NCI-H2081 (cell line): ENCODE measurements around the gene UGT2B17.
"Not testable (repeated sequence)": the region's sequence is repeated elsewhere in the genome, so short reads cannot be mapped to it uniquely, and the experiment has no call there.

Experiments used
- DNase-seq, 2 experiments: peaks; one replicate each; lab custom pipeline; 2025; lab: John Stamatoyannopoulos, UW

UGT2B17 gene

GRCh38 chr4:68569036-68569435 lies 7.1 kb downstream of the UGT2B17 start:
- peak in 1 of 2 experiments; percentile 0 for DNase-seq

DNA sequence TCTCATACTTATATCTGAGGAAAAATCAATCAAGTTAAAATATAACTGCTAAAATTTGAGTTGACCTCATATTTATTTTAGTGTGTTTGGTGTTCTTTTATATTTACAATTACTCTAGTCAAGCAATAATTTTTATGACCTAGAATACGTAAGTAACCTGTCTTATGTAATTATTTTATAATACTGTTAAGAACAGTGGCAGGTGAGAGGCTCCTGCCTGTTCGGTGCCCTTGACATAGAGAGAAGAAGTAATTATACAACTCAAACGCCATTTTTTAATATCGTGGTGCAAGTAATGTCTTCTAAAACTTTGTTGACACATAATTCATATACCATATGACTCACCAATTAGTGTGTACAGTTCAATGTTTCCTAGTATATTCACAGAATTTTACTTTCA lies 7.6 kb downstream of the UGT2B17 start:
- DNase-seq: not testable (repeated sequence)

DNA sequence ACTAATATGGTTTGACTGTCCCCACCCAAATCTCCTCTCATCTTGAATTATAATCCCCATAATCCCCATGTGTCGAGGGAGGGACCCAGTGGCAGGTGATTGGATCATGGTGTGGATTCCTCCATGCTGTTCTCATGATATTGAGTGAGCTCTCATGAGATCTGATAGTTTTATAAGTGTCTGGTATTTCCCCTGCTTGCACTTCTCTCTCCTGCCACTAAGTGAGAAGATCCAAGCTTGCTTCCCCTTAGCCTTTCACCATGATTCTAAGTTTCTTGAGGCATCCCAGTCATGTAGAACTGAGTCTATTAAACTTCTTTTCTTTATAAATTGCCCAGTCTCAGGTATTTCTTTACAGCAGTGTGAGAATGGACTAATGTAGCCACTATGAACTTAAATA lies 9.8 kb downstream of the UGT2B17 start:
- not testable (repeated sequence) for DNase-seq

DNA sequence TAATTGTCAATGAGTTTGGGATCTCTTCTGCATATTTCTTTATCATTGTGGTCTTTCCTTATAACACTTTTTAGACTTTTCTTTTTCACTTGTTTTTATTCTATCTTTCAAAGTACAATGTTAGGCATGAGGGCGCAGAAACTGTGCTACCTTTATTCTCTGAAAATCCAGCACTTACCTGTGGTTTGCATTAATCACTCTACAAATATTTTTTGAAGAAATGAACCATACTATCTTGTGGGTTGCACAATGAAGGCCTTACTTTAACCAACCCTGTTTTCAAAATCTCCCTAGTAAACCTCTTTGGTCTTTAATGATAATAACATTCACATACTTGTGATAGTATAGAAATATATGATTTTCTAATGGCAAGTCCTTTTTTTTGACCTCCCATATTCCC lies 11.0 kb downstream of the UGT2B17 start:
- not testable (repeated sequence) for DNase-seq

- DNase-seq: not testable (repeated sequence)
These were observed 15.6 kb downstream of the UGT2B17 start for GRCh38 chr4:68560364-68561070.

- not testable (repeated sequence) for DNase-seq
These were observed 22.3 kb downstream of the UGT2B17 start for GRCh38 chr4:68553830-68554229.

- DNase-seq: not testable (repeated sequence)
These were observed 23.0 kb downstream of the UGT2B17 start for GRCh38 chr4:68552818-68553811.

DNA sequence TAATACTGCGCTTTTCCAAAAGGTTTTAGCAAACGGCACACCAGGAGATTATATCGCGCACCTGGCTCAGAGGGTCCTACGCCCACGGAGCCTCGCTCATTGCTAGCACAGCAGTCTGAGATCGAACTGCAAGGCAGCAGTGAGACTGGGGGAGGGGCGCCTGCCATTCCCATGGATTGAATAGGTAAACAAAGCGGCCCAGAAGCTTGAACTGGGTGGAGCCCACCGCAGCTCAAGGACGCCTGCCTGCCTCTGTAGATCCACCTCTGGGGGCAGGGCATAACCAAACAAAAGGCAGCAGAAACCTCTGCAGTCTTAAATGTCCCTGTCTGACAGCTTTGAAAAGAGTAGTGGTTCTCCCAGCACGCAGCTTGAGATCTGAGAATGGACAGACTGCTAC lies 33.4 kb downstream of the UGT2B17 start:
- not testable (repeated sequence) for DNase-seq

GRCh38 chr4:68536375-68536774 lies 39.7 kb downstream of the UGT2B17 start:
- DNase-seq: no peak

- no peak for DNase-seq
These were observed 40.1 kb downstream of the UGT2B17 start for GRCh38 chr4:68535974-68536373.

- DNase-seq: not testable (repeated sequence)
These were observed 53.9 kb downstream of the UGT2B17 start for GRCh38 chr4:68522232-68522631.

DNA sequence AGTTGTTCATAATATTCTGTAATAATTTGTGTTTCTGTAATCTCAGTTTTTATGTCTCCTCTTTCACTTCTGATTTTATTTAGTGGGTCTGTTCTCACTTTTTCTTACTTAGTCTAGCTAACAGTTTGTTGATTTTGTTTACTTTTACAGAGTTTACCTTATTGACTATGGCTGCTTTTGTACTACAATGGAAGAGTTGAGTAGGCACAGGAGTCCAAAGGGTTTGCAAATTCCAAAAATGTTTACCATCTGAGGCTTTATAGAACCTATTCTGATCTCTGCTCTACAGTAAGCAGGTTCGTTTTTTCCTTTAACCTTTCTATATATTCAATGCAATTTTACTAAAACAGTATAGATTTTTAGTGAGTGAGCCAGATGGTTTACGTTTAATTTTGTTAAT lies 55.1 kb downstream of the UGT2B17 start:
- DNase-seq: no peak

DNA sequence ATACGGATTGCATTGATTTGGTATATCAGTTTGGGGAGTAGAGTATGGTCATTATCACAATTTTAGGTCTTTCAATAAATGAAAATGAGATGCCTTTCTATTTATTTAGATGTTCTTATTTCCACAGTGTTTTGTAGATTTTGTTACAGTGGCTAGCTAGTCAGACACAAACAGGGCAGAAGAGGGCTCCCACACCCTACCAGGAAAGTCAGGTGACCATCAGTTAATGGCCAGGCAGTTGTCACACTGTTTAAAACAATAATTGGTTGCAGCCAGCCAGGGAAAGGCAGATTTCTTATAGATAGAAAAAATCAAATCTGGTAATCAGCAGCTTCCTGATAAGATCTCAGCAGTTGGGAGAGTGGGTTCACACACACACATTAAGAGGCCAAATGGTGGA lies 57.2 kb downstream of the UGT2B17 start:
- DNase-seq: no peak

- DNase-seq: not testable (repeated sequence)
These were observed 70.7 kb downstream of the UGT2B17 start for GRCh38 chr4:68505452-68505851.

DNA sequence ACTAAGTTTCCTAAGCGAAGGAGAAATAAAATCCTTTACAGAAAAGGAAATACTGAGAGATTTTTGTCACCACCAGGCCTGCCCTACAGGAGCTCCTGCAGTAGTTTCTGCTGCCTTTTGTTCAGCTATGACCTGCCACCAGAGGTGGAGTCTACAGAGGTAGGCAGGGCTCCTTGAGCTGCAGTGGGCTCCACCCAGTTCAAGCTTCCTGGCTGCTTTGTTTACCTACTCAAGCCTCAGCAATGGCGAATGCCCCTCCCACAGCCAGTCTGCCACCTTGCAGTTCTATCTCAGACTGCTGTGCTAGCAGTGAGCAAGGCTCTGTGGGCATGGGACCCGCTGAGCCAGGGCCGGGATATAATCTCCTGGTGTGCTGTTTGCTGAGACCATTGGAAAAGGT lies 71.3 kb downstream of the UGT2B17 start:
- DNase-seq: not testable (repeated sequence)

DNA sequence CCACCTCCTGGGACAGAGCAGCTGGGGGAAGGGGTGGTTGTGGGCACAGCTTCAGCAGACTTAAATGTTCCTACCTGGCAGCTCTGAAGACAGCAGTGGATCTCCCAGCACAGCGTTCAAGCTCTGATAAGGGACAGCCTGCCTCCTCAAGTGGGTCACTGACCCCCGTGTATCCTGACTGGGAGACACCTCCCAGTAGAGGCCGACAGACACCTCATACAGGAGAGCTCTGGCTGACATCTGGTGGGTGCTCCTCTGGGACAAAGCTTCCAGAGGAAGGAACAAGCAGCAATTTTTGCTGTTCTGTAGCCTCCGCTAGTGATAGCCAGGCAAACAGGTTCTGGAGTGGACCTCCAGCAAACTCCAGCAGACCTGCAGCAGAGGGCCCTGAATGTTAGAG lies 72.7 kb downstream of the UGT2B17 start:
- not testable (repeated sequence) for DNase-seq

DNA sequence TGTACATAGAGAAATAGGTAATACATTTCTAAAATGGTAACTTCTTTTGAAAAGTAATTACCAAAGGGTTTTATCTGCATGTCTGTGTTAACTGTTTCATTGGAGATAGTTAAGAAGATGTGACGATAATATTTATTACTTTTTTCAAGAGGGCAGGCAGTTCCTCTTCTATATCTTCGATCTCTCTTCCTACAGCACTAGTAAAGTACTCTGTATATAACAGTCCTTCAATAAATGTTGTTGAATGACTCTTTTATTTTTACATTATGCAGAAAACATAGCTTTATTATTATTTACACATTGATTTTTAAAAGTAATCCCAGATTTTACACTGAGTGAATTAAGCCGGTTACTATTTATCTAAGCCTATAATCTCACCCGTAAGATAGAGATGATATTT lies 77.1 kb downstream of the UGT2B17 start:
- no peak for DNase-seq

GRCh38 chr4:68498413-68499007 lies 77.6 kb downstream of the UGT2B17 start:
- peak; percentile 42 to 50 for DNase-seq

DNA sequence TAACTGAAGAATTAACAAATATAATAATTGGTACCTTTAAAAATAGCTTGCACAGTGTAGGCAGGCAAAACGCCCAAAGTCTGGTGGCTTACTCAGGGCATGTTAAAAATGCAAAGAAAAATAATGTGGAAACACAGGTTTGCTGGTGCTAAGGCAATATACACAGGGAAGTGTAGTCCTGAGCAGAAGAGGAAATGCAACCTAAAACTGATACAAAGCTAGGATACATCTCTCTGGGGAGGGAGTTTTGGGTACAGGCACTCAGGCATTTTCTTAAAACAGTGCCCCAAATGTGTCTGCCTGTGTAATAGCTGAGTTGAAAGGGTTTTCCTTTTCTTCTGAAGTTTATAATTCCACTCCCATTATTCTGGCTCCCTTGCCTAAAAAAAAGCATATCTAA lies 81.4 kb downstream of the UGT2B17 start:
- DNase-seq: no peak

DNA sequence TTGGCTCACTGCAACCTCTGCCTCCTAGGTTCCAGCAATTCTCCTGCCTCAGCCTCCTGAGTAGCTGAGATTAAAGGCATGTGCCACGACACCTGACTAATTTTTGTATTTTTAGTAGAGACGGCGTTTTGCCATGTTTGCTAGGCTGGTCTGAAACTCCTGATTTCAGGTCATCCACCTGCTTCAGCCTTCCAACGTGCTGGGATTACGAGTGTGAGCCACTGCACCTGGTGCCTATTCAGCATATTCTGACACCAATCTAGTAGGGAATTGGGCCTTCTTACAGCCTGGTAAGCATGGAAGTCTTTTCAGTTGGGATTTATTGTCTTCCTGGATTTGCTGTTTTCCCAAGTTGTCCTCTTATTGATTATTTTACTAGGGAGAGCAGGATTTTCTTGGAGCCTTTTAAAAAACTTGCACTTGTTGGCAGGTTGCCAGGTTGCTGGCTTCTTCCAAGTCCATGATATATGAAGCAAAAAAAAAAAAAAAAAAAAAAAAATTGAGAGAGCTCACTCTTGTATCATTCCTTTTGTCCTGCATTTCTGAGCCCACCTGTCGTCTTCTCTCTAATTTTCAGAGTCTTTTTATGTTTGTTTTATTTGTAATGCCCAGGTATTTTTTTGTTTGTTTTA lies 85.2 kb downstream of the UGT2B17 start:
- no peak for DNase-seq

DNA sequence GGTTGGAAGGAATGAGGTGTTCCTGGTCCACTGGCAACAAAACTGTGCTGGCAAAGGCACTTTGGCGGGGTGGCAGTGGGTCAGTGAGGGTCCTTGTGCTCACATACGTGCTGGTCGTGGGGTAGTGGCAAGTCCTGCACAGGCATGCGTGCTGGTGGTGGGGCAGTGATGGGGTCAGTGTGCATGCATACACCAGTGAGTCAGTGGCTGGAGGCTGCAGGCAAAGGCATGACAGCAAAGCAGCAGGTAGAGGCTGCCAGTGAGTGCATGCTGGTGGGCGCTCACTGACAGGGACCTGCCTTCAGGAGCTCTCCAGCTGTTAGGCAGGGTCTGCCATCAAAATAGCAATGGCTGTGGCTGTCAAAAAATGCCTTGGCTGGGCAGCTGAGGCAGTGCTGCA lies 86.8 kb downstream of the UGT2B17 start:
- no peak for DNase-seq
